OCI-LY3 (cell line): ENCODE measurements around the gene MACROD2.
"Not testable (repeated sequence)": the region's sequence is repeated elsewhere in the genome, so short reads cannot be mapped to it uniquely, and the experiment has no call there.

ENCODE experiments used
- H2AFZ ChIP-seq: fragments of 200-600, 300-600 bp; shearing (Covaris generic); 2 replicates; pipeline ENCODE4 v1.6.0; 2014; ENCODE audit warnings: antibody characterized with exemption, low read depth, low read length
- H3K27ac ChIP-seq: fragments of 200-600, 300-600 bp; sonication (generic); 2 replicates; pipeline ENCODE4 v1.5.1; 2014; ENCODE audit warnings: mild to moderate bottlenecking, low read length, moderate library complexity, mixed read lengths
- H3K27me3 ChIP-seq: fragments of 200-600, 300-600 bp; sonication (generic); 2 replicates; pipeline ENCODE4 v1.6.1; 2014; ENCODE audit warnings: low read depth, low read length, mixed read lengths
- H3K36me3 ChIP-seq: fragments of 200-600, 300-600 bp; sonication (generic); replicated peaks from 2 replicates; pipeline ENCODE3; 2014; ENCODE audit warnings: low read depth, low read length, mixed read lengths
- H3K4me1 ChIP-seq: fragments of 300-600, 200-600 bp; sonication (generic); 2 replicates; pipeline ENCODE4 v1.6.1; 2014; ENCODE audit warnings: low read length, mixed read lengths
- H3K4me2 ChIP-seq: fragments of 200-600, 300-600 bp; sonication (generic); 2 replicates; pipeline ENCODE4 v1.6.1; 2014; ENCODE audit warnings: low read length, mixed read lengths
- H3K4me3 ChIP-seq: fragments of 300-600, 200-600 bp; sonication (generic); 2 replicates; pipeline ENCODE4 v1.5.1; 2014; ENCODE audit warnings: antibody characterized with exemption, mild to moderate bottlenecking, low read length, moderate library complexity
- H3K79me2 ChIP-seq: fragments of 300-600, 200-600 bp; shearing (Covaris generic); 2 replicates; pipeline ENCODE4 v1.6.1; 2014; ENCODE audit warnings: mild to moderate bottlenecking, low read length, mixed read lengths
- H3K9ac ChIP-seq: fragments of 300-600, 200-600 bp; shearing (Covaris generic); 2 replicates; pipeline ENCODE4 v1.6.0; 2014; ENCODE audit warnings: mild to moderate bottlenecking, low read length, moderate library complexity
- H3K9me3 ChIP-seq: fragments of 200-600, 300-600 bp; shearing (Covaris generic); 2 replicates; pipeline ENCODE4 v1.6.1; 2014; ENCODE audit warnings: low read length, mixed read lengths; ENCODE audit not compliant: insufficient read depth
- H4K20me1 ChIP-seq: fragments of 200-600, 300-600 bp; sonication (generic); 2 replicates; pipeline ENCODE4 v1.6.1; 2016; ENCODE audit warnings: low read length, mixed read lengths; ENCODE audit not compliant: insufficient read depth
- CTCF ChIP-seq: fragments of 200-600, 300-600 bp; sonication (generic); IDR thresholded peaks from 2 replicates; pipeline ENCODE4 v1.5.1; 2014; ENCODE audit warnings: antibody characterized with exemption, low read length, low read depth
- EZH2phosphoT487 ChIP-seq: fragments of 200-600 bp; shearing (Covaris generic); IDR thresholded peaks from 2 replicates; pipeline ENCODE4 v1.6.1; 2018; ENCODE audit warnings: antibody characterized with exemption, mixed run types, low read depth

The MACROD2 gene

GRCh38 chr20:15138548-15139126 lies 1143.3 kb downstream of the MACROD2 start:
- no peaks in the 10 kb centered on the region for H3K36me3 ChIP-seq
- no peaks in the 10 kb centered on the region for H3K79me2 ChIP-seq
- no peaks in the 10 kb centered on the region for H3K27me3 ChIP-seq
- H3K27ac ChIP-seq, result no peak overlapping the region
- TF ChIP-seq CTCF, result no peak
- no peak for TF ChIP-seq EZH2phosphoT487
- no peak overlapping the region for H3K4me3 ChIP-seq
- no peaks in the 10 kb centered on the region for H3K9me3 ChIP-seq
- no peaks in the 10 kb centered on the region for H4K20me1 ChIP-seq
- no peak overlapping the region for H2AFZ ChIP-seq
- no peaks in the 10 kb centered on the region for H3K4me1 ChIP-seq
- no peak overlapping the region for H3K4me2 ChIP-seq
- H3K9ac ChIP-seq, result no peak overlapping the region

DNA sequence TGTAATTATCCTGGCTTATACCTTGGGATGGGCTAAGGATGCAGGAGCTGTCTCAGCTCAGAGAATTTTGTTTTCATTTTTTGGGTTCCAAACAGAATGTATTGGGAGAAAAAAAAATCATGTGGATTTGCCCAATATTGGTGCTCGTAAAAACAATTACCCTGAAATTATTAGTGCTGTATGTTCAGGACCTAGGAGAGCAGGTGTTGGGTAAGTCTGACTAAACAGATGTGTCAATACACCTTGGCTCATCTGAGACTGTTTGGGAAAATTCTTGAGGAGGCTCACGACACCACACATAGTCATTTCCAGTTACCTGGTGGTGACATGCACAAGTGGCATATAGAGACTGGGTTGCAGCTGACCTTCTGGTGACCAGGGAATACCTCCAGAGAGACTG lies 1144.2 kb downstream of the MACROD2 start:
- Histone ChIP-seq H3K9me3 (no peaks in the 10 kb centered on the region), H3K4me3 (no peak overlapping the region), H3K27ac (no peak overlapping the region), H3K4me1 (no peaks in the 10 kb centered on the region), H2AFZ (no peak overlapping the region), H3K79me2 (no peaks in the 10 kb centered on the region), H3K4me2 (no peak overlapping the region), H3K36me3 (no peaks in the 10 kb centered on the region), H3K27me3 (no peaks in the 10 kb centered on the region), H3K9ac (no peak overlapping the region), H4K20me1 (no peaks in the 10 kb centered on the region)
- TF ChIP-seq EZH2phosphoT487, result no peak
- no peak for TF ChIP-seq CTCF

DNA sequence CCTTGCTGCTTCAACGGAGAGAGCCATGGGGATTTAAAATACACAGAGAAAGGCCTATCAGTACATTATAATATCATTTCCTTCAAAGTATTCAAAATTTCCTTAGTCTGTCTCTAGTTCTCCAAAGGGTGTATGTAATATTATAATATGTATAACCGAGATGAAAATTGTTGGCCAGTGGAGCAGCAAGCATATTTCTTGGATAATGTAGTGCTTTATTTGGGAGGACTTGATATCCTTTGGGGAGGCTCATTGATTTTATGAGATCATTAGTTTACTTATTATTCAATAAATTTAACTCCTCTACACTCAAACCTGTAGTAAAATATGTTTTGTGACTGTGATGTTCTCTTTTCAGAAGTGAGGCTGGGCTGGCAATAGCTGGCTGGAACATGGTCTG lies 1145.0 kb downstream of the MACROD2 start:
- Histone ChIP-seq H2AFZ (no peak overlapping the region), H4K20me1 (no peaks in the 10 kb centered on the region), H3K27me3 (no peaks in the 10 kb centered on the region), H3K27ac (no peak overlapping the region), H3K9ac (no peak overlapping the region), H3K4me2 (no peak overlapping the region), H3K4me1 (no peaks in the 10 kb centered on the region), H3K4me3 (no peak overlapping the region), H3K9me3 (no peaks in the 10 kb centered on the region), H3K36me3 (no peaks in the 10 kb centered on the region), H3K79me2 (no peaks in the 10 kb centered on the region)
- TF ChIP-seq EZH2phosphoT487, result no peak
- no peak for TF ChIP-seq CTCF

DNA sequence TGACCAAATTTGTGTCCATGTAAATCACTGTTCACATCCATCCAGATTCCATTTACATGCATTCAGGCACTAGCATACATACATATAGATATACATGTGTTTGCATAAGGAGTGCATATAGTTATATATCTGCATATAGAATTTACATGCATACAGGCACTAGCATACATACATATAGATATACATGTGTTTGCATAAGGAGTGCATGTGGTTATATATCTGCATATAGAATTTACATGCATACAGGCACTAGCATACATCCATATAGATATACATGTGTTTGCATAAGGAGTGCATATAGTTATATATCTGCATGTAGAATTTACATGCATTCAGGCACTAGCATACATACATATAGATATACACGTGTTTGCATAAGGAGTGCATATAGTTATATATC lies 1145.6 kb downstream of the MACROD2 start:
- not testable (repeated sequence) for H3K27me3 ChIP-seq, H3K4me1 ChIP-seq, H3K9me3 ChIP-seq, H3K4me3 ChIP-seq, H3K9ac ChIP-seq, H2AFZ ChIP-seq, H3K36me3 ChIP-seq, H3K27ac ChIP-seq, H4K20me1 ChIP-seq, H3K79me2 ChIP-seq, H3K4me2 ChIP-seq

DNA sequence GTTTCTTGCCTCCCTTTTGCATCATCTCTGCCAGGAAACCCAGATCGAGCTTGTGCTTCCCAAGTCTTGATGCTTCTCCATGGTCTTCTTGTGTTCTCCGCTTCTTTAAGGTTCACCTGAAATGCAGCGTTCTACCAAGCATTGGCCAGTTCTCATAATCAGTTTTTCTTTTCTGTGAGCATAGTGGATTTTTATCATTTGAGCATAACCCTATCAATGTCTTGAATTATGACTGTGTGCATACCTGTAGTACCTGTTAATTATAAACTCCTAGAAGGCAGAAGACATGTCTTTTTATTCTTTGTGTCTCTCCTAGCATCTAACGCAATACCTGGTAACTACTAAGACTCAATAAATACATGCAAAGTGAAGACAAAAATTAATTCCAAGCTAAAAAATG lies 1146.5 kb downstream of the MACROD2 start:
- H3K4me2 ChIP-seq, result no peak overlapping the region
- H4K20me1 ChIP-seq, result no peaks in the 10 kb centered on the region
- no peaks in the 10 kb centered on the region for H3K79me2 ChIP-seq
- H3K9ac ChIP-seq, result no peak overlapping the region
- H3K27me3 ChIP-seq, result no peaks in the 10 kb centered on the region
- H2AFZ ChIP-seq, result no peak overlapping the region
- H3K36me3 ChIP-seq, result no peaks in the 10 kb centered on the region
- TF ChIP-seq EZH2phosphoT487 (no peak), CTCF (no peak)
- no peak overlapping the region for H3K27ac ChIP-seq
- no peak overlapping the region for H3K4me3 ChIP-seq
- no peaks in the 10 kb centered on the region for H3K9me3 ChIP-seq
- no peaks in the 10 kb centered on the region for H3K4me1 ChIP-seq
